SK-N-SH (cell line): ENCODE data around the gene BEND3. TPM values are rescaled to one million over a fixed set of nuclear protein-coding genes. Genes with fewer than 3 reads are reported as not detected.

Source experiments
- CTCF ChIA-PET: fragments of 300-600, 350-600 bp; formaldehyde crosslinking; extraction: SDS; loops from one replicate; lab custom pipeline; 2021; lab: Yijun Ruan, JAX
- POLR2A ChIA-PET: fragments of 350-600 bp; sonication (Branson Sonifier 250); formaldehyde crosslinking; extraction: SDS; loops from one replicate; lab custom pipeline; 2020; ENCODE audit warnings: antibody characterized with exemption, inconsistent platforms; lab: Yijun Ruan, JAX
- DNase-seq: peaks from one replicate; pipeline ENCODE4 v3.0.0; 2012
- H2AFZ ChIP-seq: fragments of 200-600 bp; sonication (generic); 2 replicates; pipeline ENCODE4 v1.8.1; 2016; ENCODE audit warnings: antibody characterized with exemption, mild to moderate bottlenecking, low read depth
- H3F3A ChIP-seq: fragments of 200-600 bp; sonication (generic); replicated peaks from 2 replicates; pipeline ENCODE3; 2016; ENCODE audit warnings: antibody characterized with exemption, mild to moderate bottlenecking; ENCODE audit not compliant: insufficient read depth
- H3K27ac ChIP-seq, 2 experiments: fragments of 200-500 bp in 1 of 2; fragments of 200-600 bp in 1 of 2; sonication (Bioruptor generic) in 1 of 2; sonication (generic), shearing (Covaris generic) in 1 of 2; 2 replicates each; pipeline versions ENCODE4 v1.5.1 to v1.6.1; 2014 to 2016; ENCODE audit warnings: low read depth in 2 of 2, inconsistent platforms in 1 of 2, low read length in 1 of 2, mild to moderate bottlenecking in 1 of 2, mixed read lengths in 1 of 2
- H3K27me3 ChIP-seq: fragments of 200-600 bp; sonication (generic), shearing (Covaris generic); 2 replicates; pipeline ENCODE4 v1.6.1; 2016; ENCODE audit warnings: mixed run types; ENCODE audit not compliant: insufficient read depth
- H3K36me3 ChIP-seq, 2 experiments: fragments of 200-500 bp in 1 of 2; fragments of 200-600 bp in 1 of 2; sonication (Bioruptor generic) in 1 of 2; sonication (generic) in 1 of 2; replicated peaks in 1 of 2; 2 replicates each; pipeline versions ENCODE3 to v1.5.1; 2014 to 2016; ENCODE audit warnings: low read length in 1 of 2, mild to moderate bottlenecking in 1 of 2; ENCODE audit not compliant: insufficient read depth in 2 of 2, control insufficient read depth in 1 of 2
- H3K4me1 ChIP-seq, 2 experiments: fragments of 200-500 bp in 1 of 2; fragments of 200-600 bp in 1 of 2; sonication (Bioruptor generic) in 1 of 2; sonication (generic), shearing (Covaris generic) in 1 of 2; 2 replicates each; pipeline versions ENCODE4 v1.5.1 to v1.6.1; 2014 to 2016; ENCODE audit warnings: low read depth in 1 of 2, low read length in 1 of 2, mixed run types in 1 of 2; ENCODE audit not compliant: insufficient read depth in 2 of 2, control insufficient read depth in 1 of 2
- H3K4me2 ChIP-seq: fragments of 200-600 bp; sonication (generic), shearing (Covaris generic); 2 replicates; pipeline ENCODE4 v1.6.1; 2017; ENCODE audit warnings: mixed run types
- H3K4me3 ChIP-seq, 2 experiments: fragments of 200-500 bp in 1 of 2; fragments of 200-600 bp in 1 of 2; sonication (Bioruptor generic) in 1 of 2; sonication (generic), shearing (Covaris generic) in 1 of 2; 2 replicates each; pipeline versions ENCODE4 v1.5.1 to v1.8.1; 2014 to 2016; ENCODE audit warnings: low read depth in 2 of 2, inconsistent platforms in 1 of 2, low read length in 1 of 2, mild to moderate bottlenecking in 1 of 2, mixed read lengths in 1 of 2, moderate library complexity in 1 of 2
- H3K79me2 ChIP-seq: fragments of 200-600 bp; sonication (generic); 2 replicates; pipeline ENCODE4 v1.8.1; 2017; ENCODE audit warnings: mild to moderate bottlenecking; ENCODE audit not compliant: insufficient read depth
- H3K9ac ChIP-seq: fragments of 200-600 bp; sonication (generic); 2 replicates; pipeline ENCODE4 v1.6.1; 2017; ENCODE audit warnings: mixed run types
- H3K9me2 ChIP-seq: fragments of 200-600 bp; sonication (generic); 2 replicates; pipeline ENCODE4 v1.6.1; 2017; ENCODE audit warnings: mixed run types
- H3K9me3 ChIP-seq: fragments of 200-600 bp; sonication (generic); 2 replicates; pipeline ENCODE4 v1.6.1; 2017; ENCODE audit warnings: mixed run types, mild to moderate bottlenecking, moderate library complexity
- H4K20me1 ChIP-seq: fragments of 200-600 bp; sonication (generic); 2 replicates; pipeline ENCODE4 v1.6.1; 2017; ENCODE audit warnings: mild to moderate bottlenecking, mixed run types; ENCODE audit not compliant: insufficient read depth
- CHD2 ChIP-seq: fragments of 150-350 bp; IDR thresholded peaks from 2 replicates; pipeline ENCODE4 v1.6.1; 2018; ENCODE audit warnings: low read length; ENCODE audit not compliant: partially characterized antibody
- EZH2phosphoT487 ChIP-seq: fragments of 200-600 bp; sonication (generic); IDR thresholded peaks from 2 replicates; pipeline ENCODE4 v1.6.1; 2017; ENCODE audit warnings: low read depth, mixed run types, mild to moderate bottlenecking, antibody characterized with exemption, moderate library complexity, borderline replicate concordance
- FOSL2 ChIP-seq: IDR thresholded peaks from 2 replicates; pipeline ENCODE4 v1.4.0; 2012; ENCODE audit warnings: low read depth, mild to moderate bottlenecking, moderate library complexity, borderline replicate concordance
- FOXM1 ChIP-seq: IDR thresholded peaks from 2 replicates; pipeline ENCODE4 v1.4.0; 2012; ENCODE audit warnings: low read depth, mild to moderate bottlenecking
- GABPA ChIP-seq: IDR thresholded peaks from 2 replicates; pipeline ENCODE4 v1.4.0; 2012; ENCODE audit warnings: low read depth, mild to moderate bottlenecking
- GATA2 ChIP-seq: sonication (generic); formaldehyde crosslinking; IDR thresholded peaks from 2 replicates; pipeline ENCODE4 v1.5.0; 2020; ENCODE audit warnings: mild to moderate bottlenecking, missing genetic modification reagents
- JUND ChIP-seq: IDR thresholded peaks from 2 replicates; pipeline ENCODE4 v1.4.0; 2012
- MEF2A ChIP-seq: IDR thresholded peaks from 2 replicates; pipeline ENCODE4 v1.4.0; 2012; ENCODE audit warnings: low read depth, borderline replicate concordance
- NFIC ChIP-seq: IDR thresholded peaks from 2 replicates; pipeline ENCODE4 v1.4.0; 2012; ENCODE audit warnings: borderline replicate concordance
- NRF1 ChIP-seq: IDR thresholded peaks from 2 replicates; pipeline ENCODE4 v1.6.1; 2012; ENCODE audit warnings: low read depth, mild to moderate bottlenecking, low read length
- PBX3 ChIP-seq: IDR thresholded peaks from 2 replicates; pipeline ENCODE4; 2012
- POLR2AphosphoS5 ChIP-seq: IDR thresholded peaks from 2 replicates; pipeline ENCODE4 v1.6.1; 2012; ENCODE audit warnings: low read depth, low read length
- RFX5 ChIP-seq: IDR thresholded peaks from 2 replicates; pipeline ENCODE4 v1.6.1; 2012; ENCODE audit warnings: mild to moderate bottlenecking, improper control_type of control experiment, low read length
- RXRA ChIP-seq: IDR thresholded peaks from 2 replicates; pipeline ENCODE4 v1.4.0; 2012; ENCODE audit warnings: low read depth, mild to moderate bottlenecking, borderline replicate concordance
- SIN3A ChIP-seq: IDR thresholded peaks from 2 replicates; pipeline ENCODE4 v1.6.1; 2012; ENCODE audit warnings: low read depth, mild to moderate bottlenecking, low read length, moderate library complexity, borderline replicate concordance
- TAF1 ChIP-seq: IDR thresholded peaks from 2 replicates; pipeline ENCODE4 v1.6.1; 2012; ENCODE audit warnings: low read depth, mild to moderate bottlenecking, low read length, moderate library complexity, borderline replicate concordance
- USF1 ChIP-seq: IDR thresholded peaks from 2 replicates; pipeline ENCODE4 v1.4.0; 2012; ENCODE audit warnings: low read depth, borderline replicate concordance
- USF2 ChIP-seq: fragments of 150-350 bp; IDR thresholded peaks from 2 replicates; pipeline ENCODE4 v1.6.1; 2017; ENCODE audit warnings: antibody characterized with exemption, low read length, low read depth, borderline replicate concordance
- WGBS: methylation state at CpG from one replicate; pipeline ENCODE4 v1.1.6; 2017; ENCODE audit warnings: low lambda C conversion rate; 5-methylcytosine and 5-hydroxymethylcytosine counted together
- polyA plus RNA-seq, 3 experiments: library from polyadenylated mRNA; depleted of rRNA; stranded (reverse); fragments of >200 nt; gene quantifications; 2 replicates each; pipeline ENCODE4 v1.2.3, GENCODE V29; 2012

Gene BEND3
- polyA plus RNA-seq, 1 of the 3 experiments (the other 2 are of a cell fraction), result 1.0 TPM

- Histone ChIP-seq H3K79me2 (no peaks in the 10 kb centered on the region), H3K9ac (no peak overlapping the region), H3K4me3 (no peak overlapping the region), H3K4me2 (no peak overlapping the region), H3K36me3 (no peaks in the 10 kb centered on the region), H3K27me3 (no peaks in the 10 kb centered on the region), H3K9me3 (no peaks in the 10 kb centered on the region), H4K20me1 (no peaks in the 10 kb centered on the region), H3K4me1 (no peaks in the 10 kb centered on the region; a peak in 1 of 4 replicates), H3K9me2 (no peaks in the 10 kb centered on the region), H3K27ac (no peak overlapping the region), H3F3A (no peaks in the 10 kb centered on the region), H2AFZ (no peak overlapping the region)
- ChIA-PET CTCF (interaction anchor here (0.7 to 1.3 kb wide), 2 partner anchors 8 to 128 kb away, joined by 3 read pairs; no protein-coding TSS in a partner anchor), POLR2A (no interaction called here)
- TF ChIP-seq JUND (no peak), RXRA (no peak), NFIC (no peak), FOSL2 (no peak), USF2 (no peak), GABPA (no peak), USF1 (no peak), SIN3A (no peak), MEF2A (no peak), CHD2 (no peak), NRF1 (no peak), RFX5 (no peak), POLR2AphosphoS5 (no peak), GATA2 (CRISPR knock-in tag) (no peak), PBX3 (no peak), EZH2phosphoT487 (no peak), TAF1 (no peak)
- 90% methylated on average over 4 of the region's 4 CpGs for WGBS
- DNase-seq, result no peak
Observed at GRCh38 chr6:107107791-107108190, 7.5 kb downstream of the BEND3 start.

- Histone ChIP-seq H3F3A (no peaks in the 10 kb centered on the region), H3K27ac (no peak overlapping the region), H2AFZ (no peak overlapping the region), H3K27me3 (no peaks in the 10 kb centered on the region), H3K4me2 (no peak overlapping the region), H3K4me3 (no peak overlapping the region), H4K20me1 (no peaks in the 10 kb centered on the region), H3K79me2 (no peaks in the 10 kb centered on the region), H3K9ac (no peak overlapping the region), H3K9me3 (no peaks in the 10 kb centered on the region), H3K4me1 (no peaks in the 10 kb centered on the region; a peak in 1 of 4 replicates), H3K9me2 (no peaks in the 10 kb centered on the region), H3K36me3 (no peaks in the 10 kb centered on the region)
- TF ChIP-seq GATA2 (CRISPR knock-in tag) (no peak), POLR2AphosphoS5 (no peak), FOXM1 (no peak), SIN3A (no peak)
- 100% methylated on average over 1 of the region's 3 CpGs for WGBS
- ChIA-PET CTCF (interaction anchor here (0.7 kb wide), 2 partner anchors 24 to 518 kb away, joined by 3 read pairs; no protein-coding TSS in a partner anchor), POLR2A (no interaction called here)
- DNase-seq, result no peak
Observed at GRCh38 chr6:107106165-107106564, 9.2 kb downstream of the BEND3 start.
